ENCODE results near the gene TCTA. TPM values are rescaled to one million over a fixed set of nuclear protein-coding genes. Genes with fewer than 3 reads are reported as not detected.

The TCTA gene
- total and polyA plus RNA-seq, 10 of the 15 experiments (the other 5 are each of a cell fraction or from before 2014, with no cell fraction given): 6.5 to 30.5 (median 18.3) TPM

- Histone ChIP-seq H2AFZ (ENCODE audit: control insufficient read depth, low read depth, low read length) (no peak overlapping the region), H3K79me2 (ENCODE audit: control insufficient read depth, insufficient read depth, low read length) (no peaks in the 10 kb centered on the region), H3K4me3 (no peak overlapping the region; the same call in 1 of the 2 replicates), H3K9ac (ENCODE audit: control insufficient read depth, insufficient read depth, low read length) (no peak overlapping the region), H3K4me2 (ENCODE audit: control insufficient read depth, insufficient read depth) (peak overlapping the region; percentile 54), H3K9me3 (replicated peaks; ENCODE audit: control insufficient read depth, insufficient read depth, low read length) (no peaks in the 10 kb centered on the region), H3K27me3 (replicated peaks in 1 of 2; ENCODE audit: control insufficient read depth in 2 of 2, insufficient read depth in 2 of 2, low read length in 1 of 2) (no peaks in the 10 kb centered on the region), H3K4me1 (ENCODE audit: control insufficient read depth, insufficient read depth, low read length) (peaks cover 14% of the 10 kb centered on the region), H4K20me1 (ENCODE audit: control insufficient read depth, insufficient read depth) (no peaks in the 10 kb centered on the region), H3K27ac (ENCODE audit: control insufficient read depth, insufficient read depth) (peak overlapping the region; percentile 31), H3K36me3 (ENCODE audit: control insufficient read depth in 2 of 2, insufficient read depth in 2 of 2, low read length in 1 of 2) (peaks cover 2 to 5% of the 10 kb centered on the region in 2 experiments; a peak in 3 of 4 replicates)
- FAIRE-seq: no peak
- RAD21 ChIA-PET (ENCODE audit: unreplicated experiment): no interaction called here
- no peak for ATAC-seq
- WGBS (ENCODE audit: insufficient coverage, insufficient replicate concordance, low lambda C conversion rate, missing lambda C conversion rate): 66% methylated on average over 6 of the region's 14 CpGs
- POLR2A ChIA-PET: no interaction called here
- SMC1A ChIA-PET (ENCODE audit: uncharacterized antibody, unreplicated experiment): no interaction called here
- BruUV-seq (replicated peaks): no TSS peak
- in situ Hi-C loops (cut with MboI): no loop called here
- TF ChIP-seq POLR2A (IDR thresholded peaks at IDR 0.05; ENCODE audit: low read depth, low read length): peak; percentile 48; the same call in 1 of the 2 replicates
- no peak for TF ChIP-seq IKZF1 (conservative IDR thresholded peaks at IDR 0.05)
- CTCF ChIA-PET: interaction anchor here (0.8 to 0.9 kb wide), 2 partner anchors 11 to 82 kb away, joined by 3 read pairs; no protein-coding TSS in a partner anchor
- intact Hi-C loops (cut with micrococcal nuclease; ENCODE audit: unreplicated experiment): no loop called here
- DNase-seq (ENCODE audit: low read depth, low spot score): no peak
These were observed 9.7 kb downstream of the TCTA start for GRCh38 chr3:49421890-49422378.

GRCh38 chr3:49422379-49423248 lies 10.4 kb downstream of the TCTA start, which contains the start of gene AMT:
Gene AMT (minus strand): TSS chr3:49422473. CDS start chr3:49422450, 23 bp downstream.
- Histone ChIP-seq H4K20me1 (ENCODE audit: control insufficient read depth, insufficient read depth) (no peaks in the 10 kb centered on the region), H3K27me3 (replicated peaks in 1 of 2; ENCODE audit: control insufficient read depth in 2 of 2, insufficient read depth in 2 of 2, low read length in 1 of 2) (no peaks in the 10 kb centered on the region), H3K9me3 (replicated peaks; ENCODE audit: control insufficient read depth, insufficient read depth, low read length) (no peaks in the 10 kb centered on the region), H3K4me2 (ENCODE audit: control insufficient read depth, insufficient read depth) (peak within 1 kb of the TSS; percentile 54), H3K4me1 (ENCODE audit: control insufficient read depth, insufficient read depth, low read length) (peaks cover 12% of the 10 kb centered on the region), H3K4me3 (no peak within 1 kb of the TSS; the same call in 1 of the 2 replicates), H2AFZ (ENCODE audit: control insufficient read depth, low read depth, low read length) (no peak within 1 kb of the TSS), H3K9ac (ENCODE audit: control insufficient read depth, insufficient read depth, low read length) (peak within 1 kb of the TSS; percentile 12; the same call in 1 of the 2 replicates), H3K27ac (ENCODE audit: control insufficient read depth, insufficient read depth) (peak within 1 kb of the TSS; percentile 31), H3K79me2 (ENCODE audit: control insufficient read depth, insufficient read depth, low read length) (no peaks in the 10 kb centered on the region), H3K36me3 (ENCODE audit: control insufficient read depth in 2 of 2, insufficient read depth in 2 of 2, low read length in 1 of 2) (peaks cover 0 to under 1% of the 10 kb centered on the region in 2 experiments; a peak in 2 of 4 replicates)
- in situ Hi-C loops (cut with MboI) (no loop called here), intact Hi-C loops (cut with micrococcal nuclease; ENCODE audit: unreplicated experiment) (no loop called here)
- CTCF ChIA-PET: interaction anchor here (0.8 to 0.9 kb wide), 2 partner anchors 10 to 82 kb away, joined by 3 read pairs; no protein-coding TSS in a partner anchor
- BruUV-seq (replicated peaks): no TSS peak
- RAD21 ChIA-PET (ENCODE audit: unreplicated experiment): no interaction called here
- 79% methylated on average over 23 of the region's 25 CpGs for WGBS (ENCODE audit: insufficient coverage, insufficient replicate concordance, low lambda C conversion rate, missing lambda C conversion rate)
- SMC1A ChIA-PET (ENCODE audit: uncharacterized antibody, unreplicated experiment): no interaction called here
- DNase-seq (ENCODE audit: low read depth, low spot score) (no peak), ATAC-seq (no peak), FAIRE-seq (no peak)
- POLR2A ChIA-PET: interaction anchor here (0.5 kb wide), 1 partner anchor 79 kb away, joined by 4 read pairs; no protein-coding TSS in a partner anchor
- TF ChIP-seq DPF2 (IDR thresholded peaks at IDR 0.05): no peak
- TF ChIP-seq MXI1 (IDR thresholded peaks at IDR 0.05; ENCODE audit: low read depth, low read length): no peak
- TF ChIP-seq ATF7 (IDR thresholded peaks at IDR 0.05; ENCODE audit: low read depth): no peak
- no peak for TF ChIP-seq EP300 (IDR thresholded peaks at IDR 0.05; ENCODE audit: borderline replicate concordance in 1 of 2, control insufficient read depth in 1 of 2, low read depth in 2 of 2, low read length in 2 of 2)
- TF ChIP-seq CBX3 (IDR thresholded peaks at IDR 0.05; ENCODE audit: borderline replicate concordance, low read depth): no peak
- no peak for TF ChIP-seq ZBED1 (IDR thresholded peaks at IDR 0.05; ENCODE audit: borderline replicate concordance)
- TF ChIP-seq SMAD1 (IDR thresholded peaks at IDR 0.05; ENCODE audit: low read depth, partially characterized antibody): no peak
- no peak for TF ChIP-seq BMI1 (IDR thresholded peaks at IDR 0.05; ENCODE audit: borderline replicate concordance)
- no peak for TF ChIP-seq SUPT20H (IDR thresholded peaks at IDR 0.05; ENCODE audit: borderline replicate concordance, control insufficient read depth, low read depth, low read length)
- TF ChIP-seq CBX5 (IDR thresholded peaks at IDR 0.05; ENCODE audit: low read depth): no peak
- no peak for TF ChIP-seq JUND (IDR thresholded peaks at IDR 0.05; ENCODE audit: low read depth, low read length)
- TF ChIP-seq ZNF217 (IDR thresholded peaks at IDR 0.05): no peak
